ENCODE measurements around the gene LTC4S. TPM values are rescaled to one million over a fixed set of nuclear protein-coding genes. Genes with fewer than 3 reads are reported as not detected.

The LTC4S gene
- total RNA-seq, 1 donor from 2014 or later: 26.0 TPM

Other genes with a start within 250 kb of the LTC4S start
- 54.7 TPM for gene RUFY1, start 243.4 kb upstream of the LTC4S start, total RNA-seq
- gene HNRNPH1, start 170.3 kb upstream of the LTC4S start, total RNA-seq: 466 TPM
- gene CBY3, start 113.0 kb upstream of the LTC4S start, total RNA-seq: not detected
- 696 TPM for gene CANX, start 95.0 kb upstream of the LTC4S start, total RNA-seq
- gene MAML1, start 61.2 kb upstream of the LTC4S start, total RNA-seq: 36.6 TPM
- gene MGAT4B, start 12.9 kb downstream of the LTC4S start, total RNA-seq: 272 TPM
- gene SQSTM1, start 26.9 kb downstream of the LTC4S start, total RNA-seq: 711 TPM
- 38.6 TPM for gene MRNIP, start 64.8 kb downstream of the LTC4S start, total RNA-seq
- 149 TPM for gene TBC1D9B, start 113.9 kb downstream of the LTC4S start, total RNA-seq